H1 (cell line): Measurements from ENCODE around the gene TCP11. TPM values are rescaled to one million over a fixed set of nuclear protein-coding genes. Genes with fewer than 3 reads are reported as not detected.

Source experiments
- CTCF ChIA-PET: fragments of 300-600 bp; sonication (Branson Sonifier 250); formaldehyde crosslinking; loops from one replicate; lab custom pipeline; 2021; ENCODE audit not compliant: partially characterized antibody; lab: Charles Lee
- POLR2A ChIA-PET: fragments of 300-600 bp; sonication (Branson Sonifier 250); formaldehyde crosslinking; loops from one replicate; lab custom pipeline; 2021; ENCODE audit warnings: inconsistent platforms; ENCODE audit not compliant: partially characterized antibody; lab: Charles Lee
- DNase-seq, 2 experiments: peaks; one replicate each; pipeline versions ENCODE4 v3.0.0 to v3.0.0-alpha.2; 2010 to 2022; ENCODE audit warnings: low spot score in 2 of 2, low read depth in 1 of 2, mixed read lengths in 1 of 2
- FAIRE-seq: peaks from 2 replicates; lab custom pipeline; 2011; peaks lifted over from hg19 to GRCh38; lab: Jason Lieb, UNC
- H2AFZ ChIP-seq: 2 replicates; pipeline ENCODE4 v1.8.1; 2012; ENCODE audit warnings: low read length, inconsistent platforms
- H2AK5ac ChIP-seq: 2 replicates; pipeline ENCODE4 v1.6.1; 2013; ENCODE audit warnings: low read depth, low read length
- H2BK120ac ChIP-seq: replicated peaks from 2 replicates; pipeline ENCODE3; 2013; ENCODE audit warnings: low read depth, low read length, inconsistent platforms
- H2BK12ac ChIP-seq: 2 replicates; pipeline ENCODE4 v1.6.1; 2013; ENCODE audit warnings: low read depth, low read length
- H2BK15ac ChIP-seq: 2 replicates; pipeline ENCODE4 v1.6.1; 2013; ENCODE audit warnings: low read length
- H2BK20ac ChIP-seq: 2 replicates; pipeline ENCODE4 v1.6.1; 2013; ENCODE audit warnings: low read length
- H2BK5ac ChIP-seq: 2 replicates; pipeline ENCODE4 v1.6.1; 2013; ENCODE audit warnings: low read depth, low read length
- H3K14ac ChIP-seq: 2 replicates; pipeline ENCODE4 v1.6.1; 2013; ENCODE audit warnings: inconsistent platforms; ENCODE audit not compliant: insufficient read length
- H3K18ac ChIP-seq: 2 replicates; pipeline ENCODE4 v1.6.1; 2013; ENCODE audit warnings: low read length; ENCODE audit errors: extremely low read depth
- H3K23ac ChIP-seq: 2 replicates; pipeline ENCODE4 v1.6.1; 2013; ENCODE audit warnings: inconsistent platforms; ENCODE audit not compliant: insufficient read length
- H3K23me2 ChIP-seq: 2 replicates; pipeline ENCODE4 v1.6.1; 2013; ENCODE audit warnings: low read depth, low read length
- H3K27ac ChIP-seq: 2 replicates; pipeline ENCODE4 v1.6.1; 2011; ENCODE audit warnings: low read depth, low read length, inconsistent platforms
- H3K27me3 ChIP-seq, 4 experiments: replicated peaks in 1 of 4; 1 replicate in 1 of 4; 2 replicates in 3 of 4; pipeline versions ENCODE4 v1.6.1 to v1.8.1; 2011 to 2013; ENCODE audit warnings: low read length in 3 of 4, mild to moderate bottlenecking in 3 of 4, inconsistent platforms in 2 of 4, mixed read lengths in 2 of 4, moderate library complexity in 1 of 4; ENCODE audit not compliant: control insufficient read depth in 3 of 4, insufficient read depth in 3 of 4; ENCODE audit errors: extremely low read depth in 1 of 4
- H3K36me3 ChIP-seq, 4 experiments: 2 replicates each; pipeline versions ENCODE4 v1.6.1 to v1.8.1; 2011 to 2013; ENCODE audit warnings: mild to moderate bottlenecking in 4 of 4, low read length in 3 of 4, moderate library complexity in 2 of 4, control low read depth in 1 of 4, inconsistent platforms in 1 of 4; ENCODE audit not compliant: insufficient read depth in 4 of 4, control insufficient read depth in 2 of 4
- H3K4ac ChIP-seq: replicated peaks from 2 replicates; pipeline ENCODE3; 2013; ENCODE audit warnings: low read length, low read depth, mixed read lengths, inconsistent platforms; ENCODE audit not compliant: insufficient read length
- H3K4me1 ChIP-seq, 4 experiments: replicated peaks in 1 of 4; 1 replicate in 1 of 4; 2 replicates in 3 of 4; pipeline versions ENCODE4 v1.6.1 to v1.8.1; 2011 to 2013; ENCODE audit warnings: low read length in 3 of 4, inconsistent platforms in 2 of 4, mixed read lengths in 1 of 4; ENCODE audit not compliant: insufficient read depth in 4 of 4, control insufficient read depth in 3 of 4
- H3K4me2 ChIP-seq, 2 experiments: 2 replicates each; pipeline versions ENCODE4 v1.6.1 to v1.8.1; 2011 to 2013; ENCODE audit warnings: low read depth in 2 of 2, low read length in 2 of 2, control low read depth in 1 of 2, inconsistent platforms in 1 of 2, mild to moderate bottlenecking in 1 of 2; ENCODE audit not compliant: insufficient read depth in 1 of 2
- H3K4me3 ChIP-seq, 4 experiments: fragments of 200-600, 300-600 bp in 1 of 4; sonication (generic), shearing (Covaris generic), sonication (Bioruptor Twin) in 1 of 4; 2 replicates each; pipeline versions ENCODE4 v1.5.1 to v1.8.1; 2011 to 2016; ENCODE audit warnings: low read length in 4 of 4, low read depth in 3 of 4, control low read depth in 2 of 4, inconsistent platforms in 2 of 4, mild to moderate bottlenecking in 2 of 4, mixed read lengths in 1 of 4, moderate library complexity in 1 of 4; ENCODE audit not compliant: insufficient read depth in 2 of 4; ENCODE audit errors: extremely low read depth in 1 of 4
- H3K56ac ChIP-seq: replicated peaks from 2 replicates; pipeline ENCODE3; 2013; ENCODE audit warnings: low read depth, mild to moderate bottlenecking, mixed read lengths, low read length, inconsistent platforms; ENCODE audit not compliant: insufficient read length
- H3K79me1 ChIP-seq: 2 replicates; pipeline ENCODE4 v1.6.1; 2013; ENCODE audit warnings: low read depth, low read length, control low read depth
- H3K79me2 ChIP-seq, 2 experiments: 2 replicates each; pipeline versions ENCODE4 v1.6.1 to v1.8.1; 2012 to 2013; ENCODE audit warnings: low read length in 2 of 2, mild to moderate bottlenecking in 2 of 2, inconsistent platforms in 1 of 2; ENCODE audit not compliant: insufficient read depth in 2 of 2, control insufficient read depth in 1 of 2
- H3K9ac ChIP-seq, 4 experiments: replicated peaks in 1 of 4; 1 replicate in 1 of 4; 2 replicates in 3 of 4; pipeline versions ENCODE4 v1.6.1 to v1.8.1; 2011 to 2013; ENCODE audit warnings: low read depth in 3 of 4, low read length in 3 of 4, control low read depth in 2 of 4, mild to moderate bottlenecking in 2 of 4, moderate library complexity in 2 of 4, inconsistent platforms in 1 of 4; ENCODE audit errors: extremely low read depth in 1 of 4
- H3K9me3 ChIP-seq, 2 experiments: 2 replicates each; pipeline versions ENCODE4 v1.6.1 to v1.8.1; 2012 to 2013; ENCODE audit warnings: mild to moderate bottlenecking in 2 of 2, moderate library complexity in 2 of 2, control low read depth in 1 of 2, inconsistent platforms in 1 of 2, low read depth in 1 of 2, low read length in 1 of 2, mixed read lengths in 1 of 2; ENCODE audit not compliant: insufficient read depth in 2 of 2
- H4K20me1 ChIP-seq, 2 experiments: replicated peaks in 1 of 2; 2 replicates each; pipeline versions ENCODE3 to v1.8.1; 2011 to 2013; ENCODE audit warnings: inconsistent platforms in 2 of 2, low read length in 2 of 2, mild to moderate bottlenecking in 1 of 2; ENCODE audit not compliant: insufficient read depth in 2 of 2, control insufficient read depth in 1 of 2
- H4K5ac ChIP-seq: 2 replicates; pipeline ENCODE4 v1.6.1; 2013; ENCODE audit warnings: low read length, low read depth, mixed read lengths, inconsistent platforms; ENCODE audit not compliant: insufficient read length
- H4K8ac ChIP-seq: 2 replicates; pipeline ENCODE4 v1.8.0; 2013; ENCODE audit warnings: mild to moderate bottlenecking, moderate library complexity, low read length, inconsistent platforms; ENCODE audit not compliant: insufficient read depth; ENCODE audit errors: extremely low read depth
- H4K91ac ChIP-seq: replicated peaks from 2 replicates; pipeline ENCODE3; 2013; ENCODE audit warnings: low read length, mixed read lengths, inconsistent platforms; ENCODE audit not compliant: insufficient read length
- CEBPB ChIP-seq: IDR thresholded peaks from 2 replicates; pipeline ENCODE4 v1.6.1; 2012; ENCODE audit warnings: low read depth, low read length
- CREB1 ChIP-seq: IDR thresholded peaks from 2 replicates; pipeline ENCODE4 v1.6.1; 2012; ENCODE audit warnings: inconsistent platforms
- HDAC2 ChIP-seq, 2 experiments: fragments of 300-600 bp in 1 of 2; sonication (generic) in 1 of 2; IDR thresholded peaks; 2 replicates each; pipeline ENCODE4 v1.6.1; 2011 to 2012; ENCODE audit warnings: low read depth in 2 of 2, low read length in 2 of 2, mild to moderate bottlenecking in 2 of 2, moderate library complexity in 2 of 2, borderline replicate concordance in 1 of 2, inconsistent platforms in 1 of 2
- HDAC6 ChIP-seq: IDR thresholded peaks from one replicate; pipeline ENCODE4 v1.7.1; 2012; ENCODE audit warnings: low read depth, mild to moderate bottlenecking, inconsistent platforms, low read length, moderate library complexity
- KDM1A ChIP-seq: fragments of 200-600, 300-600 bp; sonication (generic); IDR thresholded peaks from 2 replicates; pipeline ENCODE4 v1.7.1; 2016; ENCODE audit warnings: mild to moderate bottlenecking, low read length, borderline replicate concordance
- PHF8 ChIP-seq: fragments of 200-600 bp; sonication (generic); conservative IDR thresholded peaks from 2 replicates; pipeline ENCODE4 v1.7.1; 2012; ENCODE audit warnings: low read depth, mild to moderate bottlenecking, inconsistent platforms, low read length, moderate library complexity
- POLR2AphosphoS5 ChIP-seq: IDR thresholded peaks from 2 replicates; pipeline ENCODE4 v1.6.1; 2011; ENCODE audit warnings: low read depth, low read length
- RNF2 ChIP-seq: fragments of 200-900, 300-1000 bp; sonication (generic); IDR thresholded peaks from 2 replicates; pipeline ENCODE4 v1.7.1; 2016; ENCODE audit warnings: borderline replicate concordance, low read depth, mild to moderate bottlenecking, antibody characterized with exemption, low read length; ENCODE audit not compliant: poor library complexity, severe bottlenecking; ENCODE audit errors: missing control alignments
- SRF ChIP-seq: IDR thresholded peaks from 2 replicates; pipeline ENCODE4 v1.6.1; 2011; ENCODE audit warnings: mild to moderate bottlenecking, low read depth, low read length, moderate library complexity
- SUZ12 ChIP-seq: fragments of 200-600 bp; sonication (generic); IDR thresholded peaks from 2 replicates; pipeline ENCODE4 v1.6.1; 2012; ENCODE audit warnings: mild to moderate bottlenecking, inconsistent platforms, low read length, moderate library complexity, mixed read lengths
- YY1 ChIP-seq: IDR thresholded peaks from 2 replicates; pipeline ENCODE4 v1.6.1; 2011; ENCODE audit warnings: low read depth, mild to moderate bottlenecking, low read length
- WGBS, 2 experiments: shearing (Covaris generic) in 1 of 2; methylation state at CpG; one replicate each; pipeline versions ENCODE4 v1.1.6 to v1.1.7; 2013 to 2015; ENCODE audit warnings: low lambda C conversion rate in 2 of 2, mixed read lengths in 2 of 2, inconsistent platforms in 1 of 2, low coverage in 1 of 2, missing lambda C conversion rate in 1 of 2; ENCODE audit not compliant: insufficient replicate concordance in 2 of 2, insufficient coverage in 1 of 2, insufficient read length in 1 of 2; ENCODE audit errors: extremely low coverage in 1 of 2, missing lambda C conversion rate in 1 of 2; 5-methylcytosine and 5-hydroxymethylcytosine counted together
- polyA plus RNA-seq, 7 experiments: library from polyadenylated mRNA; depleted of rRNA in 3 of 7; stranded (reverse) in 5 of 7; unstranded in 2 of 7; fragments of >200 nt in 5 of 7; fragments of 200-250 nt in 2 of 7; gene quantifications; 1 replicate in 5 of 7; 2 replicates in 1 of 7; 4 replicates in 1 of 7; pipeline versions ENCODE4 v1.2.1 to v1.2.3, GENCODE V29; 2011 to 2013; ENCODE audit warnings: missing spikeins in 2 of 7, mixed read lengths in 2 of 7
- total RNA-seq: library from RNA; stranded (reverse); fragmentation: NEBNext Ultra II Directional; extraction: Animal tissue kit (Norgen Biotek cat#: 25700); gene quantifications from 2 replicates; pipeline ENCODE4 v1.2.1, GENCODE V29; 2021
- TF ChIP-seq, protein P1 (sequence below): IDR thresholded peaks from 2 replicates; pipeline ENCODE4 v1.6.1; 2011; ENCODE audit warnings: low read length, improper control_type of control experiment
- TF ChIP-seq, protein P2 (sequence below): IDR thresholded peaks from 2 replicates; pipeline ENCODE4 v1.6.1; 2012; ENCODE audit warnings: inconsistent platforms

The TCP11 gene
- total and polyA plus RNA-seq, 2 of the 8 experiments (the other 6 are each of a cell fraction or from before 2014, with no cell fraction given), result 0.11 TPM; not detected in 1

GRCh38 chr6:35099116-35099515, 42.0 kb downstream of the TCP11 start:
- H3K4me3 ChIP-seq, result no peak overlapping the region
- 87 to 100% methylated on average over 2 to 5 of the region's 5 CpGs for WGBS, 2 experiments
- H3K23ac ChIP-seq, result no peak overlapping the region
- no peak overlapping the region for H3K14ac ChIP-seq
- no peaks in the 10 kb centered on the region for H3K79me1 ChIP-seq
- POLR2A ChIA-PET, result no interaction called here
- no peak overlapping the region for H3K27ac ChIP-seq
- no peak overlapping the region for H2BK12ac ChIP-seq
- no peak overlapping the region for H2BK120ac ChIP-seq
- no peak overlapping the region for H3K4ac ChIP-seq
- H3K79me2 ChIP-seq, result no peaks in the 10 kb centered on the region
- no peaks in the 10 kb centered on the region for H3K27me3 ChIP-seq
- FAIRE-seq (no peak), DNase-seq (no peak)
- no peak overlapping the region for H3K4me2 ChIP-seq
- no peak overlapping the region for H4K8ac ChIP-seq
- no peaks in the 10 kb centered on the region for H3K23me2 ChIP-seq
- no peak overlapping the region for H3K18ac ChIP-seq
- H3K9me3 ChIP-seq, result no peaks in the 10 kb centered on the region
- no peak overlapping the region for H2BK15ac ChIP-seq
- H2AFZ ChIP-seq, result no peak overlapping the region
- H4K20me1 ChIP-seq, result no peaks in the 10 kb centered on the region
- H3K9ac ChIP-seq, result no peak overlapping the region
- no peak overlapping the region for H2BK5ac ChIP-seq
- H4K5ac ChIP-seq, result no peak overlapping the region
- H3K56ac ChIP-seq, result no peak overlapping the region
- CTCF ChIA-PET, result interaction anchor here (1.5 to 2.3 kb wide), 2 partner anchors 41 to 113 kb away, joined by 4 to 12 read pairs; no protein-coding TSS in a partner anchor
- peaks cover 0 to 6% (median 3%) of the 10 kb centered on the region in 4 experiments; a peak in 3 of 7 replicates for H3K4me1 ChIP-seq
- H4K91ac ChIP-seq, result no peak overlapping the region
- H3K36me3 ChIP-seq, result no peaks in the 10 kb centered on the region
- no peak overlapping the region for H2BK20ac ChIP-seq
- H2AK5ac ChIP-seq, result no peak overlapping the region
- TF ChIP-seq SUZ12 (no peak), HDAC6 (no peak), RNF2 (no peak), CEBPB (no peak), SRF (no peak), POLR2AphosphoS5 (no peak), KDM1A (no peak), CREB1 (no peak), PHF8 (no peak), YY1 (no peak), HDAC2 (IDR thresholded peaks at IDR 0.05; ENCODE audit: borderline replicate concordance in 1 of 2, low read depth in 2 of 2, low read length in 2 of 2) (no peak)
- TF ChIP-seq, protein P1, sequence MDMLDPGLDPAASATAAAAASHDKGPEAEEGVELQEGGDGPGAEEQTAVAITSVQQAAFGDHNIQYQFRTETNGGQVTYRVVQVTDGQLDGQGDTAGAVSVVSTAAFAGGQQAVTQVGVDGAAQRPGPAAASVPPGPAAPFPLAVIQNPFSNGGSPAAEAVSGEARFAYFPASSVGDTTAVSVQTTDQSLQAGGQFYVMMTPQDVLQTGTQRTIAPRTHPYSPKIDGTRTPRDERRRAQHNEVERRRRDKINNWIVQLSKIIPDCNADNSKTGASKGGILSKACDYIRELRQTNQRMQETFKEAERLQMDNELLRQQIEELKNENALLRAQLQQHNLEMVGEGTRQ, result no peak
- TF ChIP-seq, protein P2, sequence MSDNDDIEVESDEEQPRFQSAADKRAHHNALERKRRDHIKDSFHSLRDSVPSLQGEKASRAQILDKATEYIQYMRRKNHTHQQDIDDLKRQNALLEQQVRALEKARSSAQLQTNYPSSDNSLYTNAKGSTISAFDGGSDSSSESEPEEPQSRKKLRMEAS, result no peak
